Stomach (tissue), 4 donors: ENCODE data around the gene UBXN2A.

Source experiments
- CTCF ChIP-seq, 7 experiments: fragments of 450-650 bp in 4 of 7; fragments of 200-600 bp in 3 of 7; sonication (generic) in 3 of 7; IDR thresholded peaks; one replicate each; pipeline ENCODE4 v1.5.1; 2016 to 2019; ENCODE audit warnings: antibody characterized with exemption in 7 of 7, control low read depth in 2 of 7, mild to moderate bottlenecking in 1 of 7
- POLR2A ChIP-seq, 4 donors: fragments of 450-650 bp; IDR thresholded peaks; one replicate each; pipeline ENCODE4 v1.6.1; 2016; ENCODE audit warnings: antibody characterized with exemption in 4 of 4, control low read depth in 2 of 4, mild to moderate bottlenecking in 1 of 4, moderate library complexity in 1 of 4

DNA sequence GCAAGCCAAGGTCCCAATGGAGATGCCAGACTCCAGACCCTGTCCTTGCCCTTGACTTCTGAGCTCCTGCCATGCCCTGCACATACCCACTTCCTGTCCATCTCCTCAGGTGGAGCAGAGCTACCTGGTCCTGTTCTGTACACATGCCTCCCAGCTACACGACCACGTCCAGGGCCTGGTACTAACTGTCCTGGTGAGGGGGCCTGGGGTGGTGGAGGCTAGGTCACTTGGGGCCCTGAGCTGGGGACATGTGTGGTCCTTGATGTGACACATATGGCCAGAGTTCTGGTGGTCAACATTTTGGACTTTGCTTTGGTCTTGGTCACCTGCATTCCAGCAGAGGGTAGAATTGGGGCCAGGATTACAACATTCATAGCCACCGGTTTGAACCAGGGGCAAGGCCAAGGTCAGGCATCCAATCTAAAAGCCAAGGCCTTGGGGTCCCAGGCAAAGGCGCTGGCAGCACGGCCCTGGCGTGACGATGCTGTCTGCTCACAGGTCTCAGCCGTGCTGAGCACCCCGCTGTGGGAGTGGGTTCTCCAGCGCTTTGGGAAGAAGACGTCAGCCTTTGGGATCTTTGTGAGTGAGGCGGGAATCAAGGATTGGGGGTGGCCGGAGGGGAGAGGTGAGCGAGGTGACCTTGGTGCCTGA lies 82.2 kb downstream of the UBXN2A start:
- TF ChIP-seq CTCF (IDR thresholded peaks at IDR 0.05) (no peak), POLR2A (IDR thresholded peaks at IDR 0.05) (no peak)
